Adrenal gland (tissue), 5 donors: ENCODE results near the gene LAT.

ENCODE experiments used
- POLR2A ChIP-seq, 2 donors: fragments of 450-650 bp; IDR thresholded peaks; one replicate each; pipeline ENCODE4 v1.6.1; 2017; ENCODE audit warnings: antibody characterized with exemption in 2 of 2, mild to moderate bottlenecking in 2 of 2, moderate library complexity in 1 of 2
- TF ChIP-seq, protein P1 (sequence below), 6 experiments: fragments of 450-650 bp in 4 of 6; fragments of 200-600 bp in 2 of 6; sonication (generic) in 1 of 6; IDR thresholded peaks; 1 replicate in 5 of 6; 2 replicates in 1 of 6; pipeline versions ENCODE4 v1.5.1 to v1.8.0; 2016 to 2021; ENCODE audit warnings: antibody characterized with exemption in 6 of 6, mild to moderate bottlenecking in 2 of 6, moderate library complexity in 1 of 6
- donor health status: DM: no; HTN: no; CAD: no.

DNA sequence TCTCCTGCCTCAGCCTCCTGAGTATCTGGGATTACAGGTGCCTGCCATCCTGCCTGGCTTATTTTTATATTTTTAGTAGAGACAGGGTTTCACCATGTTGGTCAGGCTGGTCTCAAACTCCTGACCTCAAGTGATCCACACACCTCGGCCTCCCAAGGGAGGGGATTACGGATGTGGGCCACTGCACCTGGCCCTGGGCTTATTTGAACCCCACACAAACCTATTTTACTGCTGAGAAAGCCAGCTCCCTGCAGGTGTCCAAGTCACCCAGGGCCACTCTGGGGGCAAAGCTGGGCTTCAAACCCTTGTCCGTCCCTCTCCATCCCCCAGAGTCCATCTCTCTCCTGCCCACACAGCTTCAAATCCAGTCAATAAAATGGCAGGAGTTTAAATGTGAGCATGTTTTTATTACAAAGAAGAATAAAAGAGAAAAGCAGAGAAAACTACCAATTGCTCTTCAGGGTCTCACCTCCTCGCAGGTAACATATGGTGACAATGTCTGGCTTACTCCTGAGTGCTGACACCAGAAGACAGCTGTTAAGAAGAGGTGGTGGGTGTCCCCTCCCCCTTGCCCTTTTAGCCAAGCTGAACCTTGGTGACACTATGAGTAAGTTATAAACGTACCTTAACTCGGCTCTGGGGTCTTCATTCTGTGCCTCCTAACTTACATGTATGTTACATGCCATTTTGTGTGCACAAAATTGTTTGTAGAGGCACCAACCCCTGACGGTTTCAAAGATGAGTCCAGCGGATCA, 45.4 kb downstream of the LAT start:
- TF ChIP-seq, protein P1, sequence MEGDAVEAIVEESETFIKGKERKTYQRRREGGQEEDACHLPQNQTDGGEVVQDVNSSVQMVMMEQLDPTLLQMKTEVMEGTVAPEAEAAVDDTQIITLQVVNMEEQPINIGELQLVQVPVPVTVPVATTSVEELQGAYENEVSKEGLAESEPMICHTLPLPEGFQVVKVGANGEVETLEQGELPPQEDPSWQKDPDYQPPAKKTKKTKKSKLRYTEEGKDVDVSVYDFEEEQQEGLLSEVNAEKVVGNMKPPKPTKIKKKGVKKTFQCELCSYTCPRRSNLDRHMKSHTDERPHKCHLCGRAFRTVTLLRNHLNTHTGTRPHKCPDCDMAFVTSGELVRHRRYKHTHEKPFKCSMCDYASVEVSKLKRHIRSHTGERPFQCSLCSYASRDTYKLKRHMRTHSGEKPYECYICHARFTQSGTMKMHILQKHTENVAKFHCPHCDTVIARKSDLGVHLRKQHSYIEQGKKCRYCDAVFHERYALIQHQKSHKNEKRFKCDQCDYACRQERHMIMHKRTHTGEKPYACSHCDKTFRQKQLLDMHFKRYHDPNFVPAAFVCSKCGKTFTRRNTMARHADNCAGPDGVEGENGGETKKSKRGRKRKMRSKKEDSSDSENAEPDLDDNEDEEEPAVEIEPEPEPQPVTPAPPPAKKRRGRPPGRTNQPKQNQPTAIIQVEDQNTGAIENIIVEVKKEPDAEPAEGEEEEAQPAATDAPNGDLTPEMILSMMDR (IDR thresholded peaks at IDR 0.05): no peak
- no peak for TF ChIP-seq POLR2A (IDR thresholded peaks at IDR 0.05)
